DMS53 (cell line): ENCODE measurements around the gene CPN1.

ENCODE experiments used
- DNase-seq: peaks from one replicate; lab custom pipeline; 2025; lab: John Stamatoyannopoulos, UW

Gene CPN1

GRCh38 chr10:100076750-100077149 lies 4.9 kb downstream of the CPN1 start:
- no peak for DNase-seq

- DNase-seq: no peak
These were observed 6.0 kb downstream of the CPN1 start for GRCh38 chr10:100075426-100076220.

DNA sequence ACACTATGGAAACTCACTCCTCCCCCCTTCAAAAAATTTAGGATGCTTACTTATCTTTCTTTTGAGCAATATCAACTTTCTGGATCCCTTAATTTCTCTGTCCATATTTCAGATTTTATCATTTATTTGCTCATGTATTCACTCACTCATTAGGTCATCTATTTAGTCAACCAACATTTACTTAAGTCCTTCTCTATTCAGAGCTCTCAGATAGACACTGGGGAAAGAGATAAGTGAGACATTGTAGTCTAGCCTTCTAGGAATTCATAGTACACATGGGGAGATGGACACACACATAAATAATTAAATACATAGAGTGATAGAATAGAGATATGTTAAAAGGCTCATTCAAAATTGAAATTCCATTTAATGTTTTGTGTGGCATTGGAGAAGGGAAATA lies 9.2 kb downstream of the CPN1 start:
- DNase-seq: peak; percentile 69

DNA sequence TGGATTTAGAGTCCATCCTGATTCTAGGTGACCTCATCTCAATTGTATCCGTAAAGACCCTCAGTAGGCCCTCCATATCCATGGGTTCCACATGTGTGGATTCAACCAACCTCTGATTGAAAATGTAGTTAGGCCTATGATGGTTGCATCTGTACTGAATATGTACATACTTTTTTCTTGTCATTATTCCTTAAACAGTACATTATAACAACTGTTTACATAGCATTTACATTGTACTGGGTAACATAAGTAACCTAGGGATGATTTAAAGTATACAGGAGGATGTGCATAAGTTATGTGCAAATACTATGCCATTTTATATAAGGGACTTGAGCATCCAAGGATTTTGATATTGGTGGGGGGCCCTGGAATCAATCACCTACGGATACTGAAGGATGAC lies 10.1 kb downstream of the CPN1 start:
- no peak for DNase-seq

DNA sequence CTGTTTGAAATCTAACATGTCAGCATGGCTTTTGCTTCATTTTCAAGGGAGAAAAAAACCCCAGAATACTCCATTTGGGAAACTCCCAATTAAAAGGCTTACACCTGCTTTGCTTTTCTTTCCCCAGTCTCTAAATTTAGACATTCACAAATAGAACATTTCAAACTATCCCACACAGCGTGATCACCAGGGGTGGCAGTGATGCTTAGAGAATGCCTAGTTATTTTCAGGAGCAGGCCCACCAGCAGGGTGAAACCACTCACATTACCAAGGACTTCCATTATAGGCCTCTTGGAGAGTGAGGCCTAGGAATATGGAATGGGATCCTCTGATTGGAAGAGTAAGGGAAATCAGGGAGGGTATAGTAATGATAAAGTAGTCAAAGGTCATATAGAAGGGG lies 14.2 kb downstream of the CPN1 start:
- no peak for DNase-seq

DNA sequence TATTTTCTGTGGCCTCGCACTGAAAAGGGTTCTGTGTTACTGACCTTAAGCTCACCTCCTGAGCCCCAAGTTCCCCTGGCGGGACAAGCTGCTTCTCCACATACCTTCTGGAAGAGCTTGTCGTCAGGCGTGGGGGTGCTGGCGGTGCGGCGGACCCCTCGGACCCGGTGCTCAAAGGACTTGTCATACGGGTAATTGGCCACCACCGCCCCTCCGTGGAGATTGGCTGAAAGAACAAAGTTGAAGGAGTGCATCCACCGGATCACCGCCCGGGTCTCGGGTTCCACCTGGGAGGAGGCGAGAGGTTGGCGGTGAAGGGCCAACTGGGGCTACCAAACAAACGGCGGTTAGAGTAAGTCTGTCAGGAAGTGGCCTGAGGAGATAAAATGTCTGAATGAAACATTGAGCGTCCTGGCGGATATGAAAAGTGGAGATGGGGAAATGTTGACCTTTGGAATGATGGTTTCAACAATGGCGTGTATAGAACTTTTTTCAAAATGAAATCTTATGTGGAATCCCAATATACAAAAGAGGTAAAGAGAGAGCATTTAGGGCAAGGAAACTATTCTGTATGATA lies 16.5 kb downstream of the CPN1 start:
- no peak for DNase-seq

- no peak for DNase-seq
These were observed 20.3 kb downstream of the CPN1 start for GRCh38 chr10:100061401-100061800.

DNA sequence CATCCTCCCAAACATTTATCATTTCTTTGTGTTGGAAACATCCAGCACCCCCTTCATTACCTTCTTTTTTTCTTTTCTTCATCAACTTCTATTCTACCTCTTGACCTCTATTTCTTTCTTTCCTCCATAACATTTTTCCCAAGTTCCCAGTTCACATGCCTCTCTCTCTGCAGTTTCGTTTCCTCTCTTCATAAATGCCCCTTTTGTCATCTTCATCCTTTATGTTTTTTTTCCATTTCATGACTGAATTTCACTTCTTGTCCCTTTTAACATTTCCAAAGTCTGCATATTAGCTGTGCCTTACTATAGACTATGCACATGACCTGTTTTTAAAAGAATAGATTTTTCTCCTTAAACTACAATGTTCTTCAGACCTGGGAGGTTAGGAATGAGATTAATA lies 23.7 kb downstream of the CPN1 start:
- DNase-seq: no peak

DNA sequence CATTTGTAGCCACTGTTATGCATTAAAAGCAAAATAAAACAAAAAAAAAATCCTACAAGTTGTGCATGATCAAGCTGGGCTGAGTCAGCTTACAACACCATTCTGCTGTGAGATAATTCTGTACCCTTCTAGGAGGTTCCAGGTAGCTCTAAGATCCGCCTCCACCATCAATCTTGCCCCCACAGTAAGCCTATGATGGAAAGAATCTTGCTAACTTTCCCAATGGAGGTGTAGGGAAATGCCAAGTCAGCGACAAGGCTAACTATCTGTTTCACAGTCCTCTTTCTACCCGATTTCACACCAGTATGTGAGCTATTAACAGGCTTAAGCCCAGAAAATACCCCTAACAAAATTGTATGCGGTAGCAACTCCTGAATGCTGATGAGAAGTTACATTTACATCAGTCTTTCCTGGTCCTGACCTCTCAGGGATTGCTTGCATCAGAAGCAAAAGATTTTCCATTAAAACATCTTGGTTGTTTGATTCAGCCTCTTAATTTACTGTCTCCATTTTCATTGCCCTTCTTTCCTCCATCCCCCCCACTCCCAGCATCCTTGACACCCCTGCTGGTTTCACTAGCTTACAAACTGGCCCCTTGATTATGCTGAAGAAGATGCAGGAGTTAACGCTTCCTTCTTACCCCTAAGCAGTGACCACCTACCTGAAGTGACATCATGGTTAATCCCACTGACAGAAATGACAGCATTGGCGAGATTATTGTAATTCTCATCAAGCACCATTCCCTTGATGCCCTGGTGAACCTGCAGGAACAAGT lies 27.8 kb downstream of the CPN1 start:
- DNase-seq: no peak

DNA sequence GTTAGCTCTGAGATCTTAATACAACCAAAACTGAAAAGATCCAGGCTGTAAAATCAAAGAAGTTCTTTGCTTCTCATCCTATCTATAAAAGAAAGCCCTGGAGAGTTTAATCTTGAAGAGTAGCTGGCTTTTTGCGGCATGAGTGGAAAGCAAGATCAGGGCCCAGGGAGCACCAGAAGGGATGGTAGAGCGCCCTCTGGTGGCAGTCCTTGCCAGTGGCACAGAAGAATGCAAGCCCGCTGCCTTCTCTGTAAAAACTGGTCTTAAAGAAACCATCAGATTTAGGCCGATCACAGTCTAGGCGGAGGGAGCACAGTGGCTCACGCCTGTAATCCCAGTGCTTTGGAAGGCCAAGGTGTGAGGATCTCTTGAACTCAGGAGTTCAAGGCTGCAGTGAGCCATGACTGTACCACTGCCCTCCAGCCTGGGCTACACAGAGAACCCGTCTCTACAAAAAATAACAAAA lies 35.6 kb downstream of the CPN1 start:
- DNase-seq: peak; percentile 90

DNA sequence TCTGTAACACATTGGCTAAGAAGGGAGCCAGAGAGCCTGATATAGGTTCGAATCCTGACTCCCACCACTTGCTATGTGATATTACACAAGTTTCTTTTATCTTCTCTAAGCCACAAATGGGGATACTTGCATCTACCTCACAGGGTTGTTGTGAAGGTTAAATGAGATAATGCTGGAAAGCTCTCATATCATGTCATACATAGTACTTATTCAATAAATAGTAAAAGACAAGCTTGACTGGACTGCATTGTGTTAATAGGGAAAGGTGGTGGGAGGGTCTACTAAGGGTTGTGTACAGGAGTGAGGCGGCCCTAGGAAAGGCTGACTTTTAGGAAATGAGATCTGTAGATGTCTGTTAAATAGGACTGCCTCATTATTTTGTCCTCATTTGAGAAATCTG lies 36.1 kb downstream of the CPN1 start:
- DNase-seq: no peak

DNA sequence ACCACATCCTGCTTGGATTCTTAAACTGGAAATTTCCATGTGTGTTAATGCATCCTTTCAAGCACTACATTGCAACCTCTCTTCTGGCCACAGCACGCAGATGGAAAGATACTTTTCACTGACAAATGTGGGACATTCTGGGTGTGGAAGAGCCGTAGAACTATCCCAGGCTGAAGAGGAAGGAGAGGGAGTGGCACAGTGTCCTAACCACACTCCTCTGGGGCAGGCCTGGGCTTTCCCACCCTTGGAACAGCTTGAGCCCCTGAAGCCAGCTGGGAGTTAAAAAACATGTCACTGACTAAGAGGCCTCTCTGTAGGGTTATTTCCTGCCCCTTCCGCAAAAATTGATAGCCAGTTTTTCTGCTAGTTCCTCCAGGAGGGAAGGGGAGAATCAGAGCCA lies 37.9 kb downstream of the CPN1 start:
- DNase-seq: peak; percentile 32

- DNase-seq: peak; percentile 78
These were observed 38.3 kb downstream of the CPN1 start for GRCh38 chr10:100043344-100043743.

GRCh38 chr10:100041306-100042002 lies 40.2 kb downstream of the CPN1 start:
- peak; percentile 48 for DNase-seq

DNA sequence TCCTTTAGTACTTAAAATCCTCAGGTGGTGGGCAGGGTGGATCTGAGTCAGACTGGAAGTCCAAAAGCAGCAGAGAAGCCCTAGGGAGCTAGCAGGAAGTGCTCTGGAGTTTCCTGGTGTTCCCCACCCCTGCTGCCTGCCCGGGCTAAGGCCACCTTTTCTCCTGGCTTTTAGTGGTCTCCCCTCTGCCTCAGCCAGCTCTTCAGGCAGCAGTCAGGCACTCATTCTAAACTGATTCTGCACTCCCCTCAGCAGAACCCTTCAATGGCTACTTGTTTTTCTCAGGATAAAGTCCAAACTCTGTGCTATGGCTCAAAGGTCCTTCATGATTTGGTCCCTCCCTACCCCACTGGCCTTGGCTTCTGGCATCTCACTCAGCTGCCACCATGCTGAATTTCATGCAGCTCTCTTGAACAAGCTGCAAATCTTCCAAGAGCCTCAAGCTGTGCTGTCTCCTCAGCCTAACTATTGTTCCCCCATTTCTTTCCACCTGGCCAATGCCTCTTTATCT lies 43.1 kb downstream of the CPN1 start:
- peak; percentile 25 for DNase-seq

GRCh38 chr10:100037758-100038315 lies 43.8 kb downstream of the CPN1 start:
- peak; percentile 40 for DNase-seq

- DNase-seq: no peak
These were observed 44.8 kb downstream of the CPN1 start for GRCh38 chr10:100036850-100037249.

GRCh38 chr10:100033766-100034418 lies 47.8 kb downstream of the CPN1 start:
- DNase-seq: no peak

GRCh38 chr10:100027416-100027815 lies 54.3 kb downstream of the CPN1 start:
- no peak for DNase-seq

- DNase-seq: peak; percentile 97
These were observed 56.1 kb downstream of the CPN1 start for GRCh38 chr10:100025576-100025975.

DNA sequence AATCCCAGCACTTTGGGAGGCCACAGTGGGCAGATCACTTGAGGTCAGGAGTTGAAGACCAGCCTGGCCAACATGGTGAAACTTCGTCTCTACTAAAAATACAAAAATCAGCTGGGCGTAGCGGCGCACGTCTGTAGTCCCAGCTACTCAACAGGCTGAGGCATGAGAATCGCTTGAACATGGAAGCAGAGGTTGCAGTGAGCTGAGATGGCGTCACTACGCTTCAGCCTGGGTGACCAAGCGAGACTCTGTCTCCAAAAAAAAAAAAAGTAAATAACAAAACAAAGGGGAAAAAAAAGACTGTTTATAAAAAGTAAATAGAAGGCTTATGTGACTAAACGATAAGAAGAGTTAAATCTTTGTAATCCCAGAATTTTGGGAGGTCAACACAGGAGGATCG lies 56.9 kb downstream of the CPN1 start:
- peak; percentile 90 for DNase-seq
